ENCODE results near the gene TEC.

The TEC gene

GRCh38 chr4:48210966-48211328, 58.7 kb downstream of the TEC start:
- Histone ChIP-seq H3K4me3 (ENCODE audit: low read length) (no peak overlapping the region), H3K36me3 (ENCODE audit: insufficient read depth, low read depth, low read length) (no peaks in the 10 kb centered on the region), H3K27me3 (ENCODE audit: insufficient read depth, low read length) (no peaks in the 10 kb centered on the region), H3K4me1 (ENCODE audit: insufficient read depth, low read length) (no peaks in the 10 kb centered on the region), H3K27ac (ENCODE audit: low read length) (no peak overlapping the region), H3K9ac (ENCODE audit: low read depth, low read length) (no peak overlapping the region), H3K9me3 (ENCODE audit: insufficient read depth, low read depth, low read length) (no peaks in the 10 kb centered on the region)

- no peak overlapping the region for H3K4me3 ChIP-seq (ENCODE audit: low read length)
- no peaks in the 10 kb centered on the region for H3K4me1 ChIP-seq (ENCODE audit: insufficient read depth, low read length)
- H3K27me3 ChIP-seq (ENCODE audit: insufficient read depth, low read length) = no peaks in the 10 kb centered on the region
- H3K9me3 ChIP-seq (ENCODE audit: insufficient read depth, low read depth, low read length) = no peaks in the 10 kb centered on the region
- no peaks in the 10 kb centered on the region for H3K36me3 ChIP-seq (ENCODE audit: insufficient read depth, low read depth, low read length)
- no peak overlapping the region for H3K9ac ChIP-seq (ENCODE audit: low read depth, low read length)
- no peak overlapping the region for H3K27ac ChIP-seq (ENCODE audit: low read length)
Measured at GRCh38 chr4:48205626-48206025, 64.0 kb downstream of the TEC start.

DNA sequence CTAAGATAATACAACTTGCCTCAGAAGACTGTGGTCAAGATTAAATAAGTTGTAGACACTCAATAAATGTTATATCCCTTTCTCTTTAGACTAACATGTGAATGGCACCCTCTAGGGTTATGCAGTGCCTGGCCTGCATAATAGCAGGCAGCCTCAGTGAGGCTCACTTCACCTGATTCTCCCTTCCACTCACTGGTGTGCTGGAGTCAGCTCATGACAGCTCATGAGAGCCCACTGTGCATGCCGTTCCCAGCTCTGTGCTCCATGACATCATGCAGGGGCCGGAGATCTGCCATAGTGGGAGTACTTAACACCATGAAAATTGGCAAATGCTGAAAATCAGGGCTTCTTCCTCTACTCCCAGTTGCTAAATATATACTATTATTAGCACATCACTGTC, 64.5 kb downstream of the TEC start:
- H3K9me3 ChIP-seq (ENCODE audit: insufficient read depth, low read depth, low read length) = no peaks in the 10 kb centered on the region
- no peak overlapping the region for H3K4me3 ChIP-seq (ENCODE audit: low read length)
- H3K9ac ChIP-seq (ENCODE audit: low read depth, low read length) = no peak overlapping the region
- H3K27ac ChIP-seq (ENCODE audit: low read length) = no peak overlapping the region
- H3K4me1 ChIP-seq (ENCODE audit: insufficient read depth, low read length) = no peaks in the 10 kb centered on the region
- H3K27me3 ChIP-seq (ENCODE audit: insufficient read depth, low read length) = no peaks in the 10 kb centered on the region
- H3K36me3 ChIP-seq (ENCODE audit: insufficient read depth, low read depth, low read length) = no peaks in the 10 kb centered on the region

GRCh38 chr4:48203819-48204218, 65.8 kb downstream of the TEC start:
- Histone ChIP-seq H3K4me1 (ENCODE audit: insufficient read depth, low read length) (no peaks in the 10 kb centered on the region), H3K36me3 (ENCODE audit: insufficient read depth, low read depth, low read length) (no peaks in the 10 kb centered on the region), H3K9me3 (ENCODE audit: insufficient read depth, low read depth, low read length) (no peaks in the 10 kb centered on the region), H3K27ac (ENCODE audit: low read length) (no peak overlapping the region), H3K9ac (ENCODE audit: low read depth, low read length) (no peak overlapping the region), H3K4me3 (ENCODE audit: low read length) (no peak overlapping the region), H3K27me3 (ENCODE audit: insufficient read depth, low read length) (no peaks in the 10 kb centered on the region)

DNA sequence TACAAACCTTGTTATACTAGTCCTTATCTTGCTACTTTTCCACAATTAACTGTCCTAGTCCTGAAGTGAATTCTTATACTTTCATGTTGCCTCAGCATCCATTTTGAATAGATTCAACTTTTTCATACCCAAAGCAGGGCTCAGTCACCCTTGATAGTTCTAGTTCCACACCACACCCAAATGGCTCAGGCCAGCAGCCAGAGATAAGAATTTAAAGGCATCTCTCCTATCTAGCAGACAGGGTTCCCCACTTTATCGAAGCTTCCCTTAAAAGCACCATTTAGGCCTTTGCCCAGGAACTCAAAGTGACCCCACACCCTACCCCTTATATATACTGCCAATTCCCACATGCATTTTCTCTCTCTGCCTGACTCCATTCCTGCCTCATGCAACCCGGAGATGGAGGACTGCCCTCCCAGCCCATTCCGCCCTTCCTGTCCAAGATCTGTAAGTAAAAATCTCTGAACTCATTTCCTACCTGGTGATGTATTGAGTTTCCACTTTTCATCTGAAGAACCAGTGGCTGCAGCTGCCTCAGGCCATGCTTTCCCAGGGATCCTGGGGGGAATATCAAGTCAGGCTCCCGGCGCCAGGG, 71.9 kb downstream of the TEC start:
- Histone ChIP-seq H3K27me3 (ENCODE audit: insufficient read depth, low read length) (no peaks in the 10 kb centered on the region), H3K4me1 (ENCODE audit: insufficient read depth, low read length) (peaks cover 3% of the 10 kb centered on the region; the same call in 1 of the 2 replicates), H3K4me3 (ENCODE audit: low read length) (no peak overlapping the region), H3K9me3 (ENCODE audit: insufficient read depth, low read depth, low read length) (no peaks in the 10 kb centered on the region), H3K36me3 (ENCODE audit: insufficient read depth, low read depth, low read length) (no peaks in the 10 kb centered on the region), H3K27ac (ENCODE audit: low read length) (no peak overlapping the region), H3K9ac (ENCODE audit: low read depth, low read length) (no peak overlapping the region)

DNA sequence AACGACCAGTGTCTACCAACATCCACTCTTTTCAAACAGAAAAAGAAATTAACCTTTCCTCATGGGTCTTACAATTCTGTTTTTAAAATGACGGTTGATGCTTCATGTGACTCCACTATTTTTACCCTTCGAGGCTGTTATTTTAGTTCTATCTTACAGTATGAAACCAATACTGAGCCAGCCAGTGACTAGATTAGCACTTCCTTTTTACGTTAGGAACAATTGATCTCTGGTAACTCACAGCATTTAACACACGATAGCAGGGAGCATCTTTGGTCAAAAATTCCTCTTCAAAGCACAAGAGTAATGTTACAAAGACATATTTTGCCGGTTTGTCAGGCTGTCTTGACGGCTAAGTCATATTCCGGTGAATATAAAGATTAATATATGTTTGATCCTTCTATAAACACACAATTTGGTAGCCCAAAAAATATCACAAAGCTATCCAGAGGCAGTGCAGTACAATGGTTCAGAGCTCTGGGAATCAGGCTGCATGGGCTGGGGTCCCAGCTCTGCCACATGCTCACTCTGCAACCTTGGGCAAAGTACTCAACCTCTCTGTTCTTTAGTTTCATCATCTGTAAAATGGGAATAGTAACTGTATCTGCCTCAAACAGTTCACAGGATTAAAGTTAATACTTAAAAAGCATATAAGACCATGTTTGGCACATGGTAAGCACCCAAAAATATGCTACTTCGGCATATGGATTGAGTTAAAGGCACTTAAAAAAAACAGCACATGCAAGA, 72.7 kb downstream of the TEC start:
- Histone ChIP-seq H3K4me1 (ENCODE audit: insufficient read depth, low read length) (peaks cover 3% of the 10 kb centered on the region; the same call in 1 of the 2 replicates), H3K4me3 (ENCODE audit: low read length) (no peak overlapping the region), H3K36me3 (ENCODE audit: insufficient read depth, low read depth, low read length) (no peaks in the 10 kb centered on the region)

DNA sequence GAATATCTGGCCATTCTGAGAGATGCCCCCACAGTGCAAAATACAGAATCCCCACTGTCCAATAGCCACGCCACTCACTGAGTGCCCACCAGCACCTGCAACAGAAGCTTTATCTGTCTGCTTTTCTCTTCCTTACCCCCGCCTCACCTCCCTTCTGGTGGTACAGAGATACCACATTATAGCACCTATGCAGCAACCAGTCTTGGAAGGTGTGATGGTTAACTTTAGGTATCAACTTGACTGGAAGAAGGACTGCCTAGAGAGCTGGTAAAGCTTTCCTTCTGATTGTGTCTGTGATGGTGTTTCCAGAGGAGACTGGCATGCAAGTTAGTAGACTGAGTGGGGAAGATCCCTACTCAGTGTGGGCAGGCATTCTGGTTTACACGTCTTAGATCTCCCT, 73.8 kb downstream of the TEC start:
- Histone ChIP-seq H3K27me3 (ENCODE audit: insufficient read depth, low read length) (no peaks in the 10 kb centered on the region), H3K9ac (ENCODE audit: low read depth, low read length) (no peak overlapping the region), H3K9me3 (ENCODE audit: insufficient read depth, low read depth, low read length) (no peaks in the 10 kb centered on the region), H3K4me3 (ENCODE audit: low read length) (no peak overlapping the region), H3K36me3 (ENCODE audit: insufficient read depth, low read depth, low read length) (no peaks in the 10 kb centered on the region), H3K27ac (ENCODE audit: low read length) (no peak overlapping the region), H3K4me1 (ENCODE audit: insufficient read depth, low read length) (peaks cover 3% of the 10 kb centered on the region; the same call in 1 of the 2 replicates)

More for the DNA sequence above, 72.7 kb downstream of the TEC start:
- Histone ChIP-seq H3K9ac (ENCODE audit: low read depth, low read length) (no peak overlapping the region), H3K9me3 (ENCODE audit: insufficient read depth, low read depth, low read length) (no peaks in the 10 kb centered on the region), H3K27ac (ENCODE audit: low read length) (no peak overlapping the region), H3K27me3 (ENCODE audit: insufficient read depth, low read length) (no peaks in the 10 kb centered on the region)

GRCh38 chr4:48195374-48195773, 74.3 kb downstream of the TEC start:
- Histone ChIP-seq H3K9ac (ENCODE audit: low read depth, low read length) (no peak overlapping the region), H3K36me3 (ENCODE audit: insufficient read depth, low read depth, low read length) (no peaks in the 10 kb centered on the region), H3K27me3 (ENCODE audit: insufficient read depth, low read length) (no peaks in the 10 kb centered on the region), H3K4me1 (ENCODE audit: insufficient read depth, low read length) (peaks cover 3% of the 10 kb centered on the region; the same call in 1 of the 2 replicates), H3K9me3 (ENCODE audit: insufficient read depth, low read depth, low read length) (no peaks in the 10 kb centered on the region), H3K4me3 (ENCODE audit: low read length) (no peak overlapping the region), H3K27ac (ENCODE audit: low read length) (no peak overlapping the region)

DNA sequence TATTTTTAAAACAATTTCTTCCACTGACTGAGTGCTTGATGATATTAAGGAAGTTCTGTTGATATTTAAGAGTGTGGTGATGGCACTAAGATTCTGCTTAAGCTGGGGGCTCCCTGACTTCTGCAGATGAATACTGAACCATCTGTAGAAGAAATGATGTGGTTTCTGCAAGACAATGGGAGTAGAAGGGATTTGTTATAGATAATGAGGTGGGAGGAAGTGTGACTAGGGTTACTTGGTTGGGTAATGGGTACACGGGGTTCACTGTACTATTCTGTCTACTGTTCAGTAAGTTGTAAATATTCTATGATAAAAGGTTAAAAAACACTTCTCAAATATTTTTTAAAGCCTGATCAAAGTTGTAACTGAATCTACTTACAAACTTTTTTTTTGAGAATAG, 74.7 kb downstream of the TEC start:
- no peaks in the 10 kb centered on the region for H3K27me3 ChIP-seq (ENCODE audit: insufficient read depth, low read length)
- H3K27ac ChIP-seq (ENCODE audit: low read length) = no peak overlapping the region
- H3K36me3 ChIP-seq (ENCODE audit: insufficient read depth, low read depth, low read length) = no peaks in the 10 kb centered on the region
- H3K9ac ChIP-seq (ENCODE audit: low read depth, low read length) = no peak overlapping the region
- no peak overlapping the region for H3K4me3 ChIP-seq (ENCODE audit: low read length)
- no peaks in the 10 kb centered on the region for H3K9me3 ChIP-seq (ENCODE audit: insufficient read depth, low read depth, low read length)
- H3K4me1 ChIP-seq (ENCODE audit: insufficient read depth, low read length) = peaks cover 3% of the 10 kb centered on the region; the same call in 1 of the 2 replicates

DNA sequence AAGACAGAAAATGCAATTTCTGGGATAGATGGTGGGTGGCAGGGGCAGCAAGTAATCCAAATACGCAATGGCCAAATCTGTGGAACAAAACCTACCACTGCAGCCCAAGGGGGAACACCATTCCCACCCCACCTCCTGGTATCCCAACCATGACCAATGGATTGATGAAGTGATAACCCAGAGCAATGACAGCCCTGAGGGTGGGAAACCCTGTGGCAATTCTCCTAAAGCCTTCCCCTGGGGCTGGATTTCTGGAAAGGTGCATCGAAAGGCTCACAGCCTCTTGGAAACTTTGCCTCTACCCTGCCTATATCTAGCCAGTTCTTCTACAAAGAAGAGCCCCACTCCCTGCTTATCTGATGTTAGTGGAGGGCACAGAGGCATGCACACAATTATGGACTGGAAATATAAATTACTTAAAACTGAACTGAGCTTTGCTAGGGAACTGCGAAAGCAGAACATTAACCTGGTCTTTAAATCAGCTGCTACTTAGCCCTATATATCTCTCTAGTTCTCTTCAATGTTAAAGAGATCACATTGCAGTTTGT, 75.6 kb downstream of the TEC start:
- no peak overlapping the region for H3K27ac ChIP-seq (ENCODE audit: low read length)
- H3K9ac ChIP-seq (ENCODE audit: low read depth, low read length) = no peak overlapping the region
- peaks cover 3% of the 10 kb centered on the region; the same call in 1 of the 2 replicates for H3K4me1 ChIP-seq (ENCODE audit: insufficient read depth, low read length)
- H3K4me3 ChIP-seq (ENCODE audit: low read length) = no peak overlapping the region
- H3K9me3 ChIP-seq (ENCODE audit: insufficient read depth, low read depth, low read length) = no peaks in the 10 kb centered on the region
- H3K27me3 ChIP-seq (ENCODE audit: insufficient read depth, low read length) = no peaks in the 10 kb centered on the region
- H3K36me3 ChIP-seq (ENCODE audit: insufficient read depth, low read depth, low read length) = no peaks in the 10 kb centered on the region

- H3K4me3 ChIP-seq (ENCODE audit: low read length) = no peak overlapping the region
Measured at GRCh38 chr4:48193096-48193836, 76.4 kb downstream of the TEC start.

More at GRCh38 chr4:48193096-48193836, 76.4 kb downstream of the TEC start:
- no peaks in the 10 kb centered on the region for H3K9me3 ChIP-seq (ENCODE audit: insufficient read depth, low read depth, low read length)
- peaks cover 3% of the 10 kb centered on the region; the same call in 1 of the 2 replicates for H3K4me1 ChIP-seq (ENCODE audit: insufficient read depth, low read length)
- no peak overlapping the region for H3K9ac ChIP-seq (ENCODE audit: low read depth, low read length)
- no peak overlapping the region for H3K27ac ChIP-seq (ENCODE audit: low read length)
- no peaks in the 10 kb centered on the region for H3K36me3 ChIP-seq (ENCODE audit: insufficient read depth, low read depth, low read length)
- no peaks in the 10 kb centered on the region for H3K27me3 ChIP-seq (ENCODE audit: insufficient read depth, low read length)
